Uterus (tissue), 4 donors: Measurements from ENCODE around the gene UNC13A. TPM values are rescaled to one million over a fixed set of nuclear protein-coding genes. Genes with fewer than 3 reads are reported as not detected.

Experiments used
- DNase-seq, 2 donors: peaks; one replicate each; pipeline ENCODE4 v3.0.0-alpha.2; 2019 to 2020
- H3K27ac ChIP-seq, 2 donors: fragments of 200-600 bp; sonication (generic); 1 replicate in 1 of 2; 2 replicates in 1 of 2; pipeline ENCODE4 v1.5.1; 2016 to 2018
- H3K27me3 ChIP-seq, 2 donors: fragments of 200-600 bp; sonication (generic); one replicate each; pipeline ENCODE4 v1.5.1; 2018 to 2019; ENCODE audit warnings: control low read depth in 1 of 2
- H3K36me3 ChIP-seq, 2 donors: fragments of 200-600 bp; sonication (generic); one replicate each; pipeline ENCODE4 v1.5.1; 2019; ENCODE audit warnings: control low read depth in 1 of 2
- H3K4me1 ChIP-seq, 2 donors: fragments of 200-600 bp; sonication (generic); one replicate each; pipeline ENCODE4 v1.5.1; 2018 to 2019; ENCODE audit warnings: control low read depth in 1 of 2
- H3K4me3 ChIP-seq, 2 donors: fragments of 200-600 bp; sonication (generic); 1 replicate in 1 of 2; 2 replicates in 1 of 2; pipeline ENCODE4 v1.5.1; 2018 to 2019; ENCODE audit warnings: mild to moderate bottlenecking in 1 of 2
- H3K9me3 ChIP-seq, 2 donors: fragments of 200-600 bp; sonication (generic); one replicate each; pipeline ENCODE4 v1.5.1; 2019; ENCODE audit warnings: control low read depth in 1 of 2
- POLR2A ChIP-seq, 2 donors: fragments of 450-650 bp; IDR thresholded peaks; one replicate each; pipeline ENCODE4 v1.6.1; 2016; ENCODE audit warnings: antibody characterized with exemption in 2 of 2, mild to moderate bottlenecking in 1 of 2, moderate library complexity in 1 of 2
- intact Hi-C: fragments of 100-400 bp; cut with DNase I; formaldehyde crosslinking; loops from one replicate; pipeline ENCODE4 v1.15.1; 2023; ENCODE audit warnings: low total_unique reads
- total RNA-seq, 4 donors: library from RNA; depleted of rRNA in 3 of 4; stranded (reverse); fragments of >200 nt in 3 of 4; gene quantifications; one replicate each; pipeline versions ENCODE4 v1.1.0 to v1.2.4, GENCODE V29; 2014 to 2023
- TF ChIP-seq, protein P1 (sequence below), 4 experiments: fragments of 200-600 bp in 2 of 4; fragments of 450-650 bp in 2 of 4; sonication (generic) in 2 of 4; IDR thresholded peaks; one replicate each; pipeline ENCODE4 v1.5.1; 2016 to 2019; ENCODE audit warnings: antibody characterized with exemption in 4 of 4, mild to moderate bottlenecking in 2 of 4, moderate library complexity in 1 of 4
- donor health status: DM: yes; HTN: yes; CAD: no.

The UNC13A gene
- total RNA-seq, 4 donors from 2014 or later = 0.21 to 0.35 (median 0.29) TPM; not detected in 1

DNA sequence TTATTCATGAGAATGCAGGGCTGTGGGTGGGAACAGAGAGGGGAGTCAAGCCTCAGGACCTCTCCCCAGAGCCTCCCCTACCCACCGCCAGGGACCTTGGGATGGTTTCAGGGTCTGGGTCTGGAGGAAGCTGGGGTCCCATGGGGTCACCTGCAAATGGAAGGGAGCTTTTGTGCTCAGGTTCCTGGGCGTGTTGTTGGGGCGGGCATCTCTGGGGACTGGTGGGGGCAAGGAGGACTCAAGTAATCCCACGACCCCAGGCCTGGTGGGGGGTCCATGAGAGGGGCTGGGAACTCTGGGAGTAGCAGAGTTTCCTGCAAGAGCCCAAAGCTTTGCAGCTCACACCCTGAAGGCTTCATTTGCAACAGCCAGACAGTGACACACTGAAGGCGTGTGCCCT is 60.2 kb downstream of the UNC13A start:
- intact Hi-C loops = no loop called here
- H3K36me3 ChIP-seq = no peaks in the 10 kb centered on the region
- no peaks in the 10 kb centered on the region for H3K9me3 ChIP-seq
- DNase-seq = no peak
- no peak overlapping the region for H3K4me3 ChIP-seq
- no peak overlapping the region for H3K27ac ChIP-seq
- TF ChIP-seq POLR2A (IDR thresholded peaks at IDR 0.05) = no peak
- TF ChIP-seq, protein P1, sequence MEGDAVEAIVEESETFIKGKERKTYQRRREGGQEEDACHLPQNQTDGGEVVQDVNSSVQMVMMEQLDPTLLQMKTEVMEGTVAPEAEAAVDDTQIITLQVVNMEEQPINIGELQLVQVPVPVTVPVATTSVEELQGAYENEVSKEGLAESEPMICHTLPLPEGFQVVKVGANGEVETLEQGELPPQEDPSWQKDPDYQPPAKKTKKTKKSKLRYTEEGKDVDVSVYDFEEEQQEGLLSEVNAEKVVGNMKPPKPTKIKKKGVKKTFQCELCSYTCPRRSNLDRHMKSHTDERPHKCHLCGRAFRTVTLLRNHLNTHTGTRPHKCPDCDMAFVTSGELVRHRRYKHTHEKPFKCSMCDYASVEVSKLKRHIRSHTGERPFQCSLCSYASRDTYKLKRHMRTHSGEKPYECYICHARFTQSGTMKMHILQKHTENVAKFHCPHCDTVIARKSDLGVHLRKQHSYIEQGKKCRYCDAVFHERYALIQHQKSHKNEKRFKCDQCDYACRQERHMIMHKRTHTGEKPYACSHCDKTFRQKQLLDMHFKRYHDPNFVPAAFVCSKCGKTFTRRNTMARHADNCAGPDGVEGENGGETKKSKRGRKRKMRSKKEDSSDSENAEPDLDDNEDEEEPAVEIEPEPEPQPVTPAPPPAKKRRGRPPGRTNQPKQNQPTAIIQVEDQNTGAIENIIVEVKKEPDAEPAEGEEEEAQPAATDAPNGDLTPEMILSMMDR (IDR thresholded peaks at IDR 0.05) = no peak
- H3K4me1 ChIP-seq = no peaks in the 10 kb centered on the region
- H3K27me3 ChIP-seq = no peaks in the 10 kb centered on the region

DNA sequence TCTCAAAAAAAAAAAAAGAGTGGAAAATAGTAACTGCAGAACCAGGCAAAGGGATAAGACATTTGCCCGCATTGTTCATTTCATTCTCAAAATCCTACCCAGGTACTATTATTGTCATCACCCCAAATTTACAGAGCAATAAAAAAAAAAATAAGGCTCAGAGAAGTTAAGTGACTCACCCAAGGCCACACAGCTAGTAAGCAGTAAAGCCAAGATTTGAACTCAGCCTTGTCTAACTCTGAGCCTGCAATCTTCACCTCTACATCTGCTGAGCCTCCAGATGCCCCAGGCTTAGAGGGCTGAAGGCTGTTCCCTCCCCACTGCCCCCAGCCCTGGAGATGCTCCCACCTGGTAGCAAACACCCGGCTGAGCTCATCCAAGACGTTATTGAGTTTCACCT is 61.0 kb downstream of the UNC13A start:
- H3K4me1 ChIP-seq = no peaks in the 10 kb centered on the region
- TF ChIP-seq, protein P1 (IDR thresholded peaks at IDR 0.05) = no peak
- TF ChIP-seq POLR2A (IDR thresholded peaks at IDR 0.05) = no peak
- H3K27me3 ChIP-seq = no peaks in the 10 kb centered on the region
- intact Hi-C loops = no loop called here
- H3K4me3 ChIP-seq = no peak overlapping the region
- H3K36me3 ChIP-seq = no peaks in the 10 kb centered on the region
- H3K9me3 ChIP-seq = peaks cover 0 to 2% of the 10 kb centered on the region in 2 donors
- H3K27ac ChIP-seq = no peak overlapping the region
- DNase-seq = no peak

DNA sequence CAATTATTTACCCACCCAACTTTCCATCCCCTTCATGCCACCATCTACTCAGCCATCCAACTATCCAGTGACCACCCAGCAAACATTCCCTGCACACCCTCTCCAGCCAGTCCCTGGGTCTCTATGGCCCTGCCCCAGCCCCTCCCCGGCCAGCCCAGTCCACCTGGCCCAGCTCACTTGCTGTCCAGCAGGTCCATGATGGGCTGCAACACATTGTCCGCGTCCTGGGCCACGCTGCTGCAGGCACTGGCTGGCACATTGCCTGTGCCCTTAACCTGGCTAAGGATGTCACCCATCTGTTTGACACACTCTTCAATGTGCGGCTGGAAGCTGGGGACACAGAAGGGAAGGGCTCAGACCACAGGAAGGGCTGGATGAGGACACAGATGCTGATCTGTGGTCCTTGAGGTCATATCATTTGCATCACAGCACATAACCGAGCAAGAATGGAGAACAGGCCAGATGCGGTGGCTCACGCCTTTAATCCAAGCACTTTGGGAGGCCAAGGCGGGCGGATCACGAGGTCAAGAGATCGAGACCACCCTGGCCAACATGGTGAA is 61.6 kb downstream of the UNC13A start:
- H3K4me3 ChIP-seq = no peak overlapping the region
- H3K27me3 ChIP-seq = no peaks in the 10 kb centered on the region
- no peaks in the 10 kb centered on the region for H3K36me3 ChIP-seq
- peaks cover 0 to 6% of the 10 kb centered on the region in 2 donors for H3K9me3 ChIP-seq
- no peak for DNase-seq
- TF ChIP-seq, protein P1 (IDR thresholded peaks at IDR 0.05) = no peak
- TF ChIP-seq POLR2A (IDR thresholded peaks at IDR 0.05) = no peak
- H3K27ac ChIP-seq = no peak overlapping the region
- H3K4me1 ChIP-seq = no peaks in the 10 kb centered on the region
- intact Hi-C loops = no loop called here

DNA sequence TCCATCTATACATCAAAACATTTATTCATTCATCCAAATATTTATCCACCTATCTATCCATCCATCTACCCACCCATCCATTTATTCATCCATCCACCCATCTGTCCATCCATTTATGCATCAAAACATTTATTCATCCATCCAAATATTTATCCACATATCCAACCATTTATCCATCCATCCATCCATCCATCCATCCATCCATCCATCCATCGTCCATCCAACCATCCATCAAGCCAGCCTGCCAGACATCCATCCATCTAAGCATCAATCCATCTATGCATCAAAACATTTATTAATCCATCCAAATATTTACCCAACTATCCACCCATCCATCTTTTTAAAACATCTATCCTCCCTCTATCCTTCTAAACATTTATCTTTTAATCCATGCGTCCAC is 62.2 kb downstream of the UNC13A start:
- intact Hi-C loops = no loop called here
- Histone ChIP-seq H3K27ac (no peak overlapping the region), H3K4me3 (no peak overlapping the region), H3K27me3 (no peaks in the 10 kb centered on the region), H3K4me1 (no peaks in the 10 kb centered on the region), H3K36me3 (no peaks in the 10 kb centered on the region), H3K9me3 (peaks cover 0 to 6% of the 10 kb centered on the region in 2 donors)
- TF ChIP-seq, protein P1 (IDR thresholded peaks at IDR 0.05) = no peak
- TF ChIP-seq POLR2A (IDR thresholded peaks at IDR 0.05) = no peak
- no peak for DNase-seq

DNA sequence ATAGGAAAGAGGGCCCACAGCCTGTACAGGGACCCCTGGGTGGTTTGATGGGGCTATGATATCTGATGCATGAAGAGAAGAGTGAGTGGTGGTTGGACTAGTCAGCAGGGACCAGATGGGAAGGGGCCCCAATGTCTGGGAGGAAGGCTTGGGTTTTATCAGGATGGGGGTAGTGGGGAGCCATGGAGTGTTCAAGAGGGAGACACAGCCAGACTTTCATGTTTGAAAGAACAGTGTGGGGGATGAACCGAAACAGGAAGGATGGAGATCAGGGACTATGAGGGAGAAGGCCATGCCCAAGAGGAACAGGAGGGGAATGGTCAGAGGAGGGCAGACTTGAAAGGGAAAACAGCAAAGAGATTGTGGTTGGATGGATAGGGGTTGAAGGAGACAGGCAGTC is 63.1 kb downstream of the UNC13A start:
- no peak overlapping the region for H3K4me3 ChIP-seq
- H3K27me3 ChIP-seq = no peaks in the 10 kb centered on the region
- no peaks in the 10 kb centered on the region for H3K4me1 ChIP-seq
- no peak overlapping the region for H3K27ac ChIP-seq
- no peaks in the 10 kb centered on the region for H3K36me3 ChIP-seq
- intact Hi-C loops = no loop called here
- DNase-seq = no peak
- no peak for TF ChIP-seq POLR2A (IDR thresholded peaks at IDR 0.05)
- TF ChIP-seq, protein P1 (IDR thresholded peaks at IDR 0.05) = no peak
- peaks cover 0 to 6% of the 10 kb centered on the region in 2 donors for H3K9me3 ChIP-seq
